Progenitor cell of endocrine pancreas (in vitro differentiated cells): ENCODE data around the gene IHH. TPM values are rescaled to one million over a fixed set of nuclear protein-coding genes. Genes with fewer than 3 reads are reported as not detected.

ENCODE experiments used
- DNase-seq: peaks from one replicate; pipeline ENCODE4 v3.0.0; 2021; ENCODE audit warnings: low spot score; ENCODE audit not compliant: unreplicated experiment
- H3K27ac Mint-ChIP-seq: 2 replicates; pipeline ENCODE4 v1.8.0; 2021; ENCODE audit warnings: mild to moderate bottlenecking, moderate library complexity, mixed read lengths
- H3K27me3 Mint-ChIP-seq: 2 replicates; pipeline ENCODE4 v1.8.0; 2021; ENCODE audit warnings: mixed read lengths
- H3K36me3 Mint-ChIP-seq: 2 replicates; pipeline ENCODE4 v1.8.0; 2022; ENCODE audit warnings: mixed read lengths; ENCODE audit not compliant: insufficient read depth
- H3K4me1 Mint-ChIP-seq: 2 replicates; pipeline ENCODE4 v1.8.0; 2021; ENCODE audit warnings: low read depth, mixed read lengths
- H3K4me3 Mint-ChIP-seq: 2 replicates; pipeline ENCODE4 v1.8.0; 2021; ENCODE audit warnings: low read depth, mild to moderate bottlenecking, moderate library complexity, mixed read lengths
- H3K9me3 Mint-ChIP-seq: 2 replicates; pipeline ENCODE4 v1.8.0; 2021; ENCODE audit warnings: low read depth, mixed read lengths
- CTCF ChIP-seq: fragments of 200-600 bp; sonication (generic); IDR thresholded peaks from one replicate; pipeline ENCODE4 v1.5.0; 2021; ENCODE audit warnings: antibody characterized with exemption, mild to moderate bottlenecking; ENCODE audit not compliant: unreplicated experiment
- microRNA-seq: library from miRNA; unstranded; fragments of <30 nt; microRNA quantifications from one replicate; pipeline ENCODE4 v1.1.0, GENCODE V29; 2020; ENCODE audit warnings: borderline number of aligned reads; ENCODE audit not compliant: unreplicated experiment
- total RNA-seq: library from RNA; stranded (reverse); gene quantifications from 2 replicates; pipeline ENCODE4 v1.2.1, GENCODE V29; 2021

The IHH gene
- total RNA-seq, 1 donor from 2014 or later: 17.3 TPM

GRCh38 chr2:219010162-219010756 is 50.5 kb downstream of the IHH start:
- Mint-ChIP-seq H3K4me1 (peaks cover 1% of the 10 kb centered on the region), H3K27ac (no peak overlapping the region), H3K4me3 (no peak overlapping the region), H3K36me3 (no peaks in the 10 kb centered on the region), H3K9me3 (no peaks in the 10 kb centered on the region), H3K27me3 (peaks cover 36% of the 10 kb centered on the region)
- DNase-seq: no peak
- TF ChIP-seq CTCF: peak; percentile 69

GRCh38 chr2:219009294-219009693 is 51.4 kb downstream of the IHH start:
- Mint-ChIP-seq H3K36me3 (no peaks in the 10 kb centered on the region), H3K27ac (no peak overlapping the region), H3K27me3 (peaks cover 36% of the 10 kb centered on the region), H3K4me3 (no peak overlapping the region), H3K4me1 (peaks cover 1% of the 10 kb centered on the region), H3K9me3 (no peaks in the 10 kb centered on the region)
- TF ChIP-seq CTCF: no peak
- no peak for DNase-seq

Small RNA genes within 50 kb of the gene (microRNA-seq; reads per million reads assigned to microRNA genes)
- 20.3 reads per million, percentile 30 among the genes with 10 or more reads in this experiment for gene MIR3131

Other genes starting within 250 kb of the IHH start
- gene PRKAG3, start 229.1 kb downstream of the IHH start, total RNA-seq: not detected in 2 replicates
- gene WNT6, start 201.1 kb downstream of the IHH start, total RNA-seq: 0.72 and 1.5 TPM in 2 replicates
- gene WNT10A, start 180.1 kb downstream of the IHH start, total RNA-seq: not detected in 2 replicates
- gene CDK5R2, start 101.3 kb downstream of the IHH start, total RNA-seq: 5.1 and 6.2 TPM in 2 replicates
- 13.5 and 15.6 TPM in 2 replicates for gene FEV, start 75.7 kb downstream of the IHH start, total RNA-seq
- 24.4 and 30.1 TPM in 2 replicates for gene CRYBA2, start 67.5 kb downstream of the IHH start, total RNA-seq
- gene CFAP65, start 19.4 kb downstream of the IHH start, total RNA-seq: 0.65 and 0.67 TPM in 2 replicates
- 15.4 and 17.7 TPM in 2 replicates for gene NHEJ1, start 99.9 kb upstream of the IHH start, total RNA-seq
- 1.7 and 2.8 TPM in 2 replicates for gene SLC23A3, start 109.1 kb upstream of the IHH start, total RNA-seq
- 38.9 and 40.8 TPM in 2 replicates for gene CNPPD1, start 116.0 kb upstream of the IHH start, total RNA-seq
- gene RETREG2, start 117.4 kb upstream of the IHH start, total RNA-seq: 77.0 and 77.4 TPM in 2 replicates
- gene ZFAND2B, start 145.9 kb upstream of the IHH start, total RNA-seq: 29.3 and 29.6 TPM in 2 replicates
- 26.7 and 29.9 TPM in 2 replicates for gene ABCB6, start 158.0 kb upstream of the IHH start, total RNA-seq
- 40.6 and 43.6 TPM in 2 replicates for gene ATG9A, start 168.7 kb upstream of the IHH start, total RNA-seq
- gene ANKZF1, start 168.9 kb upstream of the IHH start, total RNA-seq: 64.3 and 66.7 TPM in 2 replicates
- gene GLB1L, start 184.5 kb upstream of the IHH start, total RNA-seq: 11.8 and 13.5 TPM in 2 replicates
- gene STK16, start 184.6 kb upstream of the IHH start, total RNA-seq: 23.2 and 24.1 TPM in 2 replicates
- not detected in 2 replicates for gene TUBA4B, start 192.3 kb upstream of the IHH start, total RNA-seq
- 8.3 and 9.1 TPM in 2 replicates for gene TUBA4A, start 193.0 kb upstream of the IHH start, total RNA-seq
- gene DNAJB2, start 218.4 kb upstream of the IHH start, total RNA-seq: 66.2 and 69.5 TPM in 2 replicates
- gene PTPRN, start 248.5 kb upstream of the IHH start, total RNA-seq: 30.2 and 30.5 TPM in 2 replicates